CD4-positive, alpha-beta memory T cell (primary cell): ENCODE measurements around the gene PPA2. TPM values are rescaled to one million over a fixed set of nuclear protein-coding genes. Genes with fewer than 3 reads are reported as not detected.
A peak's percentile ranks its signal among the peaks of the same experiment; 100 is the strongest.

Source experiments
- CTCF ChIA-PET: fragments of 350-600 bp; sonication (Branson Sonifier 250); formaldehyde crosslinking; loops from one replicate; lab custom pipeline; 2021; ENCODE audit warnings: inconsistent platforms; ENCODE audit not compliant: partially characterized antibody; lab: Charles Lee
- POLR2A ChIA-PET: fragments of 350-600 bp; sonication (Branson Sonifier 250); formaldehyde crosslinking; loops from one replicate; lab custom pipeline; 2021; ENCODE audit not compliant: partially characterized antibody; lab: Charles Lee
- DNase-seq, 5 donors: peaks; one replicate each; pipeline versions ENCODE4 v3.0.0 to v3.0.0-alpha.2; 2020 to 2022; ENCODE audit warnings: mixed read lengths in 1 of 5
- H3K27ac ChIP-seq: one replicate; pipeline ENCODE4 v1.7.0; 2013; ENCODE audit warnings: low read depth, low read length
- H3K27me3 ChIP-seq: 2 replicates; pipeline ENCODE4 v1.7.0; 2013; ENCODE audit warnings: mild to moderate bottlenecking, low read length, moderate library complexity; ENCODE audit not compliant: insufficient read depth
- H3K36me3 ChIP-seq: 2 replicates; pipeline ENCODE4 v1.7.0; 2013; ENCODE audit warnings: mild to moderate bottlenecking, low read length, moderate library complexity; ENCODE audit not compliant: insufficient read depth
- H3K4me1 ChIP-seq: 2 replicates; pipeline ENCODE4 v1.7.0; 2013; ENCODE audit warnings: mild to moderate bottlenecking, low read length, moderate library complexity; ENCODE audit not compliant: insufficient read depth
- H3K4me3 ChIP-seq, 2 donors: one replicate each; pipeline ENCODE4 v1.7.0; 2013; ENCODE audit warnings: low read length in 2 of 2, mild to moderate bottlenecking in 1 of 2
- H3K9me3 ChIP-seq, 2 donors: one replicate each; pipeline ENCODE4 v1.7.0; 2013; ENCODE audit warnings: low read length in 2 of 2, control low read depth in 1 of 2; ENCODE audit not compliant: control insufficient read depth in 1 of 2
- H3K27ac Mint-ChIP-seq, 7 donors: one replicate each; pipeline ENCODE4 v1.8.0; 2020 to 2021; ENCODE audit warnings: mixed read lengths in 7 of 7, mild to moderate bottlenecking in 6 of 7, inconsistent platforms in 3 of 7, moderate library complexity in 3 of 7
- H3K27me3 Mint-ChIP-seq, 2 donors: one replicate each; pipeline ENCODE4 v1.8.0; 2020 to 2021; ENCODE audit warnings: mixed read lengths in 2 of 2
- H3K36me3 Mint-ChIP-seq, 2 donors: one replicate each; pipeline ENCODE4 v1.8.0; 2020 to 2021; ENCODE audit warnings: mixed read lengths in 2 of 2, inconsistent platforms in 1 of 2, mild to moderate bottlenecking in 1 of 2
- H3K4me1 Mint-ChIP-seq, 4 donors: one replicate each; pipeline ENCODE4 v1.8.0; 2020 to 2021; ENCODE audit warnings: mixed read lengths in 4 of 4, mild to moderate bottlenecking in 1 of 4
- H3K4me3 Mint-ChIP-seq, 8 donors: one replicate each; pipeline ENCODE4 v1.8.0; 2020 to 2021; ENCODE audit warnings: mixed read lengths in 8 of 8, mild to moderate bottlenecking in 7 of 8, moderate library complexity in 6 of 8, inconsistent platforms in 3 of 8
- H3K9me3 Mint-ChIP-seq, 8 donors: one replicate each; pipeline ENCODE4 v1.8.0; 2020 to 2021; ENCODE audit warnings: mixed read lengths in 8 of 8, mild to moderate bottlenecking in 5 of 8, inconsistent platforms in 3 of 8, moderate library complexity in 1 of 8
- intact Hi-C: fragments of 100-400 bp; cut with micrococcal nuclease; formaldehyde crosslinking; loops from one replicate; pipeline ENCODE4 v1.15.1; 2023
- polyA plus RNA-seq, 2 donors: library from polyadenylated mRNA; unstranded; fragments of 300-500 nt; fragmentation: Illumina TruSeq; gene quantifications; one replicate each; pipeline ENCODE4 v1.2.3, GENCODE V29; 2021
- total RNA-seq, 2 experiments: library from RNA; stranded (reverse); gene quantifications; one replicate each; pipeline ENCODE4 v1.2.3, GENCODE V29; 2021

The PPA2 gene
- total and polyA plus RNA-seq, 4 experiments from 2014 or later = 56.3 to 160 (median 94.4) TPM

- no peaks in the 10 kb centered on the region for H3K36me3 ChIP-seq
- Mint-ChIP-seq H3K4me1 (no peaks in the 10 kb centered on the region), H3K27me3 (no peaks in the 10 kb centered on the region), H3K4me3 (no peak overlapping the region), H3K27ac (no peak overlapping the region), H3K9me3 (no peaks in the 10 kb centered on the region), H3K36me3 (peaks cover 3 to 7% of the 10 kb centered on the region in 2 donors)
- no peak for DNase-seq
- CTCF ChIA-PET = interaction anchor here (1.3 kb wide), 1 partner anchor 122 kb away, joined by 3 read pairs; the partner anchor contains the start of gene PPA2
- H3K4me1 ChIP-seq = no peaks in the 10 kb centered on the region
- H3K27ac ChIP-seq = no peak overlapping the region
- no peaks in the 10 kb centered on the region for H3K9me3 ChIP-seq
- POLR2A ChIA-PET = no interaction called here
- no peaks in the 10 kb centered on the region for H3K27me3 ChIP-seq
- H3K4me3 ChIP-seq = no peak overlapping the region
- intact Hi-C loops = no loop called here
Observed at GRCh38 chr4:105351861-105352260, 122.0 kb downstream of the PPA2 start.

GRCh38 chr4:105350859-105351490 lies 122.9 kb downstream of the PPA2 start:
- H3K36me3 ChIP-seq = no peaks in the 10 kb centered on the region
- H3K27ac Mint-ChIP-seq = no peak overlapping the region
- H3K4me3 Mint-ChIP-seq = no peak overlapping the region
- H3K4me1 ChIP-seq = no peaks in the 10 kb centered on the region
- H3K27me3 Mint-ChIP-seq = no peaks in the 10 kb centered on the region
- no peak overlapping the region for H3K4me3 ChIP-seq
- H3K27me3 ChIP-seq = no peaks in the 10 kb centered on the region
- H3K36me3 Mint-ChIP-seq = peaks cover 2 to 4% of the 10 kb centered on the region in 2 donors
- H3K4me1 Mint-ChIP-seq = no peaks in the 10 kb centered on the region
- POLR2A ChIA-PET = no interaction called here
- no peak for DNase-seq
- no peaks in the 10 kb centered on the region for H3K9me3 ChIP-seq
- CTCF ChIA-PET = interaction anchor here (1.3 kb wide), 1 partner anchor 123 kb away, joined by 3 read pairs; the partner anchor contains the start of gene PPA2
- H3K27ac ChIP-seq = no peak overlapping the region
- no peaks in the 10 kb centered on the region for H3K9me3 Mint-ChIP-seq
- intact Hi-C loops = no loop called here

- no peaks in the 10 kb centered on the region for H3K4me1 ChIP-seq
- DNase-seq = no peak
- no peak overlapping the region for H3K27ac Mint-ChIP-seq
- H3K36me3 Mint-ChIP-seq = peaks cover 0 to 2% of the 10 kb centered on the region in 2 donors
- intact Hi-C loops = no loop called here
- H3K4me3 ChIP-seq = no peak overlapping the region
- no peaks in the 10 kb centered on the region for H3K27me3 ChIP-seq
- H3K27ac ChIP-seq = no peak overlapping the region
- H3K9me3 ChIP-seq = no peaks in the 10 kb centered on the region
- H3K36me3 ChIP-seq = no peaks in the 10 kb centered on the region
- no peaks in the 10 kb centered on the region for H3K27me3 Mint-ChIP-seq
- H3K4me3 Mint-ChIP-seq = no peak overlapping the region
- H3K4me1 Mint-ChIP-seq = no peaks in the 10 kb centered on the region
- no peaks in the 10 kb centered on the region for H3K9me3 Mint-ChIP-seq
- ChIA-PET CTCF (no interaction called here), POLR2A (interaction anchor here (0.6 kb wide), 1 partner anchor 191 kb away, joined by 3 read pairs; no protein-coding TSS in a partner anchor)
Observed at GRCh38 chr4:105348719-105349118, 125.1 kb downstream of the PPA2 start.

- H3K4me3 Mint-ChIP-seq = no peak overlapping the region
- H3K36me3 Mint-ChIP-seq = peaks cover 0 to 2% of the 10 kb centered on the region in 2 donors
- Histone ChIP-seq H3K27me3 (no peaks in the 10 kb centered on the region), H3K4me1 (no peaks in the 10 kb centered on the region), H3K36me3 (no peaks in the 10 kb centered on the region), H3K9me3 (no peaks in the 10 kb centered on the region), H3K4me3 (no peak overlapping the region), H3K27ac (no peak overlapping the region)
- no peak overlapping the region for H3K27ac Mint-ChIP-seq
- no peaks in the 10 kb centered on the region for H3K9me3 Mint-ChIP-seq
- ChIA-PET POLR2A (no interaction called here), CTCF (no interaction called here)
- no peaks in the 10 kb centered on the region for H3K4me1 Mint-ChIP-seq
- no peak for DNase-seq
- H3K27me3 Mint-ChIP-seq = no peaks in the 10 kb centered on the region
- intact Hi-C loops = no loop called here
Observed at GRCh38 chr4:105346869-105347268, 127.0 kb downstream of the PPA2 start.

GRCh38 chr4:105345838-105346237 lies 128.0 kb downstream of the PPA2 start:
- POLR2A ChIA-PET = no interaction called here
- no peaks in the 10 kb centered on the region for H3K9me3 ChIP-seq
- Mint-ChIP-seq H3K27ac (no peak overlapping the region), H3K36me3 (peaks cover 0 to 2% of the 10 kb centered on the region in 2 donors), H3K27me3 (no peaks in the 10 kb centered on the region), H3K4me1 (no peaks in the 10 kb centered on the region), H3K9me3 (no peaks in the 10 kb centered on the region), H3K4me3 (no peak overlapping the region)
- intact Hi-C loops = no loop called here
- H3K27me3 ChIP-seq = no peaks in the 10 kb centered on the region
- no peak overlapping the region for H3K27ac ChIP-seq
- H3K4me3 ChIP-seq = no peak overlapping the region
- H3K4me1 ChIP-seq = no peaks in the 10 kb centered on the region
- CTCF ChIA-PET = no interaction called here
- H3K36me3 ChIP-seq = no peaks in the 10 kb centered on the region
- DNase-seq = no peak

GRCh38 chr4:105345358-105345757 lies 128.5 kb downstream of the PPA2 start:
- CTCF ChIA-PET = no interaction called here
- no peaks in the 10 kb centered on the region for H3K9me3 Mint-ChIP-seq
- Histone ChIP-seq H3K36me3 (no peaks in the 10 kb centered on the region), H3K27ac (no peak overlapping the region), H3K4me1 (no peaks in the 10 kb centered on the region), H3K27me3 (no peaks in the 10 kb centered on the region), H3K9me3 (no peaks in the 10 kb centered on the region), H3K4me3 (no peak overlapping the region)
- H3K27me3 Mint-ChIP-seq = no peaks in the 10 kb centered on the region
- no peak for DNase-seq
- POLR2A ChIA-PET = no interaction called here
- peaks cover 5 to 6% of the 10 kb centered on the region in 2 donors for H3K36me3 Mint-ChIP-seq
- no peak overlapping the region for H3K4me3 Mint-ChIP-seq
- peak overlapping the region in 1 of 7 donors; percentile 25 for H3K27ac Mint-ChIP-seq
- H3K4me1 Mint-ChIP-seq = no peaks in the 10 kb centered on the region
- intact Hi-C loops = no loop called here

- POLR2A ChIA-PET = no interaction called here
- CTCF ChIA-PET = no interaction called here
- no peak for DNase-seq
Observed at GRCh38 chr4:105344141-105344540, 129.7 kb downstream of the PPA2 start.

More at GRCh38 chr4:105344141-105344540, 129.7 kb downstream of the PPA2 start:
- H3K4me3 ChIP-seq = no peak overlapping the region
- H3K4me1 Mint-ChIP-seq = no peaks in the 10 kb centered on the region
- no peaks in the 10 kb centered on the region for H3K36me3 ChIP-seq
- no peaks in the 10 kb centered on the region for H3K27me3 Mint-ChIP-seq
- no peak overlapping the region for H3K4me3 Mint-ChIP-seq
- no peak overlapping the region for H3K27ac ChIP-seq
- H3K27me3 ChIP-seq = no peaks in the 10 kb centered on the region
- no peaks in the 10 kb centered on the region for H3K9me3 ChIP-seq
- no peak overlapping the region for H3K27ac Mint-ChIP-seq
- H3K36me3 Mint-ChIP-seq = peaks cover 6 to 8% of the 10 kb centered on the region in 2 donors
- intact Hi-C loops = no loop called here
- no peaks in the 10 kb centered on the region for H3K9me3 Mint-ChIP-seq
- H3K4me1 ChIP-seq = no peaks in the 10 kb centered on the region
